Smooth muscle cell (in vitro differentiated cells): ENCODE measurements around the gene ACTMAP. TPM values are rescaled to one million over a fixed set of nuclear protein-coding genes. Genes with fewer than 3 reads are reported as not detected.

Source experiments
- DNase-seq: peaks from one replicate; lab custom pipeline; 2025; ENCODE audit not compliant: unreplicated experiment; lab: John Stamatoyannopoulos, UW
- H2AFZ ChIP-seq: fragments of 200-600 bp; sonication (generic); 2 replicates; pipeline ENCODE4 v1.6.0; 2016; ENCODE audit warnings: antibody characterized with exemption, low read depth, mild to moderate bottlenecking
- H3F3A ChIP-seq: fragments of 200-600 bp; sonication (generic); 2 replicates; pipeline ENCODE4 v1.6.0; 2017; ENCODE audit warnings: antibody characterized with exemption, low read depth
- H3K27ac ChIP-seq: fragments of 200-600 bp; sonication (generic); 2 replicates; pipeline ENCODE4 v1.5.1; 2016; ENCODE audit warnings: low read depth, mild to moderate bottlenecking
- H3K27me3 ChIP-seq: fragments of 200-600 bp; sonication (generic); 2 replicates; pipeline ENCODE4 v1.6.1; 2016; ENCODE audit warnings: low read depth, mild to moderate bottlenecking
- H3K36me3 ChIP-seq: fragments of 200-600 bp; sonication (generic); 2 replicates; pipeline ENCODE4 v1.5.1; 2016; ENCODE audit warnings: low read depth
- H3K4me1 ChIP-seq: fragments of 200-600 bp; sonication (generic); 2 replicates; pipeline ENCODE4 v1.5.1; 2016; ENCODE audit warnings: low read depth
- H3K4me2 ChIP-seq: fragments of 200-600 bp; sonication (generic); 2 replicates; pipeline ENCODE4 v1.6.0; 2016; ENCODE audit warnings: mild to moderate bottlenecking
- H3K4me3 ChIP-seq: fragments of 200-600 bp; sonication (generic); 2 replicates; pipeline ENCODE4 v1.5.1; 2016; ENCODE audit warnings: mild to moderate bottlenecking
- H3K79me2 ChIP-seq: fragments of 200-600 bp; sonication (generic); 2 replicates; pipeline ENCODE4 v1.6.0; 2016; ENCODE audit warnings: low read depth, mild to moderate bottlenecking
- H3K9ac ChIP-seq: fragments of 200-600 bp; sonication (generic); 2 replicates; pipeline ENCODE4 v1.6.0; 2016; ENCODE audit warnings: low read depth
- H3K9me3 ChIP-seq: fragments of 200-600 bp; sonication (generic); replicated peaks from 2 replicates; pipeline ENCODE4 v1.5.1; 2016; ENCODE audit warnings: low read depth
- H4K20me1 ChIP-seq: fragments of 200-600 bp; sonication (generic); 2 replicates; pipeline ENCODE4 v1.6.0; 2016; ENCODE audit warnings: low read depth
- WGBS: methylation state at CpG from one replicate; pipeline ENCODE4 v1.1.7; 2016; ENCODE audit warnings: low lambda C conversion rate; 5-methylcytosine and 5-hydroxymethylcytosine counted together
- polyA plus RNA-seq: library from polyadenylated mRNA; unstranded; fragments of >200 nt; fragmentation: Nextera tagmentation; extraction: Ambion mirVana; gene quantifications from 2 replicates; pipeline ENCODE4 v1.2.1, GENCODE V29; 2016
- total RNA-seq: library from RNA; depleted of rRNA; stranded (reverse); fragments of >200 nt; gene quantifications from 2 replicates; pipeline ENCODE4 v1.2.3, GENCODE V29; 2014
- TF ChIP-seq, protein P1 (sequence below): fragments of 200-600 bp; sonication (generic); IDR thresholded peaks from 2 replicates; pipeline ENCODE4 v1.5.1; 2017; ENCODE audit warnings: borderline replicate concordance, mild to moderate bottlenecking, antibody characterized with exemption; ENCODE audit not compliant: insufficient read depth, poor library complexity, severe bottlenecking

ACTMAP gene
- total and polyA plus RNA-seq, 2 experiments from 2014 or later, result 2.9 to 8.6 TPM

DNA sequence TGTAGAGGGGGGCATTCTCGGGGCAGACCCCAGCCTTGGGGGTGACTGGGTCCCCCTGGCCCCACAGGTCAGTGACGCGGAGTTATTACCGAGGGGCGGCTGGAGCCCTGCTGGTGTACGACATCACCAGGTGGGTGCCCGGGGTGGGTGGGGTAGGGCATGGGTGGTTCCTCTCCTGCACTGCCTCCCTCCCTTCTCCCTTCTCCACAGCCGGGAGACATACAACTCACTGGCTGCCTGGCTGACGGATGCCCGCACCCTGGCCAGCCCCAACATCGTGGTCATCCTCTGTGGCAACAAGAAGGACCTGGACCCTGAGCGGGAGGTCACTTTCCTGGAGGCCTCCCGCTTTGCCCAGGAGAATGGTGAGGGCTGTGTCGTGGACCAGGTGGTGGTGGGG lies 33.4 kb upstream of the ACTMAP start:
- DNase-seq, result no peak
- Histone ChIP-seq H3K4me3 (no peak overlapping the region), H3K9ac (no peak overlapping the region), H2AFZ (no peak overlapping the region), H4K20me1 (no peaks in the 10 kb centered on the region), H3K79me2 (no peaks in the 10 kb centered on the region), H3K36me3 (no peaks in the 10 kb centered on the region), H3F3A (no peaks in the 10 kb centered on the region), H3K4me1 (peaks cover 4% of the 10 kb centered on the region), H3K27ac (no peak overlapping the region), H3K27me3 (no peaks in the 10 kb centered on the region), H3K9me3 (no peaks in the 10 kb centered on the region), H3K4me2 (no peak overlapping the region)
- 100% methylated on average over 9 of the region's 14 CpGs for WGBS
- TF ChIP-seq, protein P1, sequence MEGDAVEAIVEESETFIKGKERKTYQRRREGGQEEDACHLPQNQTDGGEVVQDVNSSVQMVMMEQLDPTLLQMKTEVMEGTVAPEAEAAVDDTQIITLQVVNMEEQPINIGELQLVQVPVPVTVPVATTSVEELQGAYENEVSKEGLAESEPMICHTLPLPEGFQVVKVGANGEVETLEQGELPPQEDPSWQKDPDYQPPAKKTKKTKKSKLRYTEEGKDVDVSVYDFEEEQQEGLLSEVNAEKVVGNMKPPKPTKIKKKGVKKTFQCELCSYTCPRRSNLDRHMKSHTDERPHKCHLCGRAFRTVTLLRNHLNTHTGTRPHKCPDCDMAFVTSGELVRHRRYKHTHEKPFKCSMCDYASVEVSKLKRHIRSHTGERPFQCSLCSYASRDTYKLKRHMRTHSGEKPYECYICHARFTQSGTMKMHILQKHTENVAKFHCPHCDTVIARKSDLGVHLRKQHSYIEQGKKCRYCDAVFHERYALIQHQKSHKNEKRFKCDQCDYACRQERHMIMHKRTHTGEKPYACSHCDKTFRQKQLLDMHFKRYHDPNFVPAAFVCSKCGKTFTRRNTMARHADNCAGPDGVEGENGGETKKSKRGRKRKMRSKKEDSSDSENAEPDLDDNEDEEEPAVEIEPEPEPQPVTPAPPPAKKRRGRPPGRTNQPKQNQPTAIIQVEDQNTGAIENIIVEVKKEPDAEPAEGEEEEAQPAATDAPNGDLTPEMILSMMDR, result no peak

DNA sequence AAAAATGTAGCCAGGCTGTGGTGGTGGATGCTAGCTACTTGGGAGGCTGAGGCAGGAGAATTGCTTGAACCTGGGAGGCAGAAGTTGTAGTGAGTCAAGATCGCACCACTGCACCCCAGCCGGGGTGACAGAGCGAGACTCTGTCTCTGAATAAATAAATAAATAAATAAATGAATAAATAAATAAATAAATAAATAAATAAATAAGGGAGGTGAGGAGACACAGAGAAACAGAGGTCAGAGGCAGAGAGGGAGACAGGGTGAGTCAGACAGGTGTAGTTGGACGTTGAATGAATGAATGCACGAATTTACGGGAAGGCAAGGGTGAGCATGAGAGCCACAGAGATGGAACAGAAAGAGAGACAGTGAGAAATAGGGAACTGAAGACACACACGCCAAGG lies 30.9 kb upstream of the ACTMAP start:
- no peak for DNase-seq
- H3K27me3 ChIP-seq, result no peaks in the 10 kb centered on the region
- no peaks in the 10 kb centered on the region for H3K79me2 ChIP-seq
- TF ChIP-seq, protein P1, result no peak
- no peak overlapping the region for H3K9ac ChIP-seq
- peaks cover 7% of the 10 kb centered on the region for H3F3A ChIP-seq
- no peaks in the 10 kb centered on the region for H3K9me3 ChIP-seq
- H3K4me2 ChIP-seq, result no peak overlapping the region
- 98% methylated on average over 7 of the region's 7 CpGs for WGBS
- H3K27ac ChIP-seq, result no peak overlapping the region
- H3K4me1 ChIP-seq, result peaks cover 4% of the 10 kb centered on the region
- no peak overlapping the region for H2AFZ ChIP-seq
- H3K4me3 ChIP-seq, result no peak overlapping the region
- H3K36me3 ChIP-seq, result no peaks in the 10 kb centered on the region
- no peaks in the 10 kb centered on the region for H4K20me1 ChIP-seq

DNA sequence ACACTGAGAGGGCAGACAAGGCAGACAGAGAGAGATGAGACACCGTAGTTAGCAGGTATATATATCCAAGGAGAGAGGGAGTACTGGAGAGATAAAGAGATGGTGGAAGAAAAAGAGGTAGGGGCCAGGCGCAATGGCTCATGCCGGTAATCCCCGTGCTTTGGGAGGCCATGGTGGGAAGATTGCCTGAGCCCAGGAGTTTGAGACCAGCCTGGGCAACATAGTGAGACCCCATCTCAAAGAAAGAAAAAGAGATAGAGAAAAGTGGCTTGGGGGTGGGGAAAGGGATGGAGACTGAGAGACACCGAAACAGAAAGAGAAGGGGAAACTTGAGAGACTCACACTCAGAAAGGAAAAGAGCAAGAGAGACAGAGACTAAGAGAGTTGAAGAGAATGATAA lies 30.3 kb upstream of the ACTMAP start:
- H2AFZ ChIP-seq, result no peak overlapping the region
- DNase-seq, result no peak
- no peak overlapping the region for H3K27ac ChIP-seq
- no peak overlapping the region for H3K4me3 ChIP-seq
- H3K79me2 ChIP-seq, result no peaks in the 10 kb centered on the region
- no peak overlapping the region for H3K9ac ChIP-seq
- TF ChIP-seq, protein P1, result no peak
- H4K20me1 ChIP-seq, result no peaks in the 10 kb centered on the region
- no peaks in the 10 kb centered on the region for H3K9me3 ChIP-seq
- H3K4me1 ChIP-seq, result peaks cover 4% of the 10 kb centered on the region
- no peaks in the 10 kb centered on the region for H3K27me3 ChIP-seq
- no peaks in the 10 kb centered on the region for H3K36me3 ChIP-seq
- peaks cover 7% of the 10 kb centered on the region for H3F3A ChIP-seq
- 96% methylated on average over 5 of the region's 5 CpGs for WGBS
- H3K4me2 ChIP-seq, result no peak overlapping the region

DNA sequence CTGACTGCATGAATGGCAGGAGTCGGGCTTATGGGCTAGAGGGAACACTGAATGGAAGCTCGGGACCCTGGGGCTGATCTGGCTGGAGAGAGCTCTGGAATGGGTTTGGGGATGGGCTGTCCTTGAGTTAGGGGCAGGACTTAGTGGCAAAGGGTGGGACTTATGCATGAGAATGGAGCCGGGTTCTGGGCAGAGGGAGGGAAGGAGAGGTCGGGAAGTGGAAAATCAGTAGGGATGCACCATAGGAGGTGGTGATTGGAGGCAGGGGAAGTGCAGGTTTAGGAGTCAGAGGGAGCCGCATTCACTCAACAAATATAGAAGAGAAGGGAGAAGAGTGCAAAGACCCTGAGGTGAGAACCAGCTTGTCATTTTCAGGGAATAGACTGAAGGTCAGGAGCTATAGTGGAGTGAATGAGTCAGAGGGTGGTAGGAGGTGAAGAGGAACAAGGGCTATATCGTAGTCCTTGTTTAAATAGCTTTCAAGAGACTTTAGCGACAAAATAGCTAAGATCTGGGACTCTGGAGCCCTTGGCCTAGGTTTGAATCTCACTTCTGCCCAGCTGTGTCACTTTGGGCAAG lies 28.5 kb upstream of the ACTMAP start:
- Histone ChIP-seq H3K4me2 (peak overlapping the region; percentile 82), H3F3A (peaks cover 7% of the 10 kb centered on the region), H3K4me1 (peaks cover 4% of the 10 kb centered on the region), H3K27ac (peak overlapping the region; percentile 92), H3K9me3 (no peaks in the 10 kb centered on the region), H3K79me2 (no peaks in the 10 kb centered on the region), H3K36me3 (no peaks in the 10 kb centered on the region), H3K27me3 (no peaks in the 10 kb centered on the region), H2AFZ (peak overlapping the region; percentile 25), H3K9ac (no peak overlapping the region), H4K20me1 (no peaks in the 10 kb centered on the region), H3K4me3 (peak overlapping the region; percentile 60)
- TF ChIP-seq, protein P1, result no peak
- no peak for DNase-seq
- 1% methylated on average over 7 of the region's 7 CpGs for WGBS
